Keratinocyte (primary cell): ENCODE measurements around the gene ABCD3. TPM values are rescaled to one million over a fixed set of nuclear protein-coding genes. Genes with fewer than 3 reads are reported as not detected.

ENCODE experiments used
- DNase-seq: peaks from one replicate; pipeline ENCODE4 v3.0.0-alpha.2; 2011; ENCODE audit warnings: low read depth, missing footprints, low spot score
- FAIRE-seq: peaks from 2 replicates; lab custom pipeline; 2011; peaks lifted over from hg19 to GRCh38; lab: Jason Lieb, UNC
- H2AFZ ChIP-seq: 2 replicates; pipeline ENCODE4 v1.6.0; 2012; ENCODE audit warnings: low read length, control low read depth, inconsistent platforms; ENCODE audit not compliant: control insufficient read depth
- H3K27ac ChIP-seq: 2 replicates; pipeline ENCODE4 v1.5.1; 2011; ENCODE audit warnings: low read length; ENCODE audit not compliant: control insufficient read depth, insufficient read depth
- H3K27me3 ChIP-seq: 3 replicates; pipeline ENCODE4 v1.6.0; 2011; ENCODE audit warnings: low read length; ENCODE audit not compliant: control insufficient read depth, insufficient read depth; ENCODE audit errors: extremely low read depth
- H3K36me3 ChIP-seq, 2 experiments: 2 replicates in 1 of 2; 3 replicates in 1 of 2; pipeline ENCODE4 v1.5.1; 2011; ENCODE audit warnings: low read length in 2 of 2, mild to moderate bottlenecking in 1 of 2; ENCODE audit not compliant: control insufficient read depth in 2 of 2, insufficient read depth in 2 of 2; ENCODE audit errors: extremely low read depth in 1 of 2
- H3K4me1 ChIP-seq: 3 replicates; pipeline ENCODE4 v1.5.1; 2011; ENCODE audit warnings: low read length; ENCODE audit not compliant: control insufficient read depth, insufficient read depth; ENCODE audit errors: extremely low read depth
- H3K4me2 ChIP-seq: 3 replicates; pipeline ENCODE4 v1.6.0; 2011; ENCODE audit warnings: low read depth, low read length; ENCODE audit not compliant: control insufficient read depth, insufficient read depth; ENCODE audit errors: extremely low read depth
- H3K4me3 ChIP-seq, 3 experiments: fragments of 200-600 bp in 1 of 3; sonication (generic) in 1 of 3; 2 replicates in 2 of 3; 3 replicates in 1 of 3; pipeline ENCODE4 v1.5.1; 2011 to 2016; ENCODE audit warnings: low read length in 3 of 3, mild to moderate bottlenecking in 3 of 3, control low read depth in 2 of 3, inconsistent platforms in 1 of 3, low read depth in 1 of 3, mixed read lengths in 1 of 3, mixed run types in 1 of 3, moderate library complexity in 1 of 3; ENCODE audit not compliant: control insufficient read depth in 2 of 3, insufficient read depth in 2 of 3; ENCODE audit errors: extremely low read depth in 1 of 3
- H3K79me2 ChIP-seq: 2 replicates; pipeline ENCODE4 v1.6.0; 2012; ENCODE audit warnings: low read length; ENCODE audit not compliant: control insufficient read depth, insufficient read depth
- H3K9ac ChIP-seq: 3 replicates; pipeline ENCODE4 v1.6.0; 2011; ENCODE audit warnings: low read length; ENCODE audit not compliant: control insufficient read depth, insufficient read depth; ENCODE audit errors: extremely low read depth
- H3K9me1 ChIP-seq: 3 replicates; pipeline ENCODE4 v1.6.0; 2011; ENCODE audit warnings: low read length; ENCODE audit not compliant: control insufficient read depth, insufficient read depth; ENCODE audit errors: extremely low read depth
- H3K9me3 ChIP-seq: 2 replicates; pipeline ENCODE4 v1.5.1; 2012; ENCODE audit warnings: low read depth, low read length; ENCODE audit not compliant: control insufficient read depth
- H4K20me1 ChIP-seq: 3 replicates; pipeline ENCODE4 v1.6.0; 2011; ENCODE audit warnings: low read length; ENCODE audit not compliant: control insufficient read depth, insufficient read depth; ENCODE audit errors: extremely low read depth
- CTCF ChIP-seq, 3 experiments: IDR thresholded peaks in 1 of 3; conservative IDR thresholded peaks in 1 of 3; optimal IDR thresholded peaks in 1 of 3; 2 replicates in 2 of 3; 3 replicates in 1 of 3; pipeline versions ENCODE3 to v1.5.1; 2011; ENCODE audit warnings: low read length in 3 of 3, mild to moderate bottlenecking in 3 of 3, moderate library complexity in 2 of 3, control low read depth in 1 of 3, inconsistent platforms in 1 of 3; ENCODE audit not compliant: insufficient read depth in 2 of 3; ENCODE audit errors: extremely low read depth in 1 of 3
- EZH2 ChIP-seq: IDR thresholded peaks from one replicate; pipeline ENCODE4 v1.6.1; 2012; ENCODE audit warnings: inconsistent platforms, mild to moderate bottlenecking, low read length, moderate library complexity
- dilution Hi-C: fragments of 300-500 bp; cut with MboI; formaldehyde crosslinking; loops from one replicate; pipeline ENCODE4 v1.7.0; 2020; ENCODE audit warnings: low sequenced_read_pairs; ENCODE audit not compliant: extremely low pct_ligation_motif_present
- polyA plus RNA-seq, 5 experiments: library from polyadenylated mRNA; depleted of rRNA in 3 of 5; stranded (reverse) in 3 of 5; stranded (forward) in 1 of 5; unstranded in 1 of 5; fragments of >200 nt; gene quantifications; 1 replicate in 1 of 5; 2 replicates in 3 of 5; 3 replicates in 1 of 5; pipeline versions ENCODE4 v1.2.1 to v1.2.3, GENCODE V29; 2011 to 2012; ENCODE audit warnings: missing spikeins in 2 of 5, low read depth in 1 of 5, low replicate concordance in 1 of 5

ABCD3 gene
- polyA plus RNA-seq, 1 donor (not counting 4 experiments of a cell fraction or from before 2014, with no cell fraction given), result 34.9 TPM

DNA sequence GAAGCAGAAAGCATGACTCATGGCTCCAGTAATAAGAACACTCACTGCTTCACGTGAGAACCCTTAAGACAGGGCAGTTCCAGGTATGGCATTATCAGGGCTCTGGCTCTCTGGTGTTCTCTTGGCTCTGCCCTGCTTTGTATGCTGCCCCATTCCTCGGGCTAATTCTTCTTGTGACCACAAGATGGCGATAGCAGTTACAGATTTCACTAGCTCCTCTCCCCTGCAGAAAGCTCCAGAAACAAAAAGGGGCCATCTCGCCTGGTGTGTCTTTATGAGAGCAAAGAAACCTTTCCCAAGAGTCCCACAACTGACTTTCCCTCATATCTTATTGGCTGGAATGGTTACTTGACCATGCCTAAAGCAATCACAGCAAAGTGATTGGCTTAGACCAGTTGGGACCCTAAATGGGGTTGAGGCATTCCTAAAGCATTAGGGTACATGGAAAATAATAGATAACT, 63.3 kb downstream of the ABCD3 start:
- dilution Hi-C loops, result no loop called here
- Histone ChIP-seq H3K79me2 (no peaks in the 10 kb centered on the region), H3K9me3 (no peaks in the 10 kb centered on the region), H3K9ac (no peak overlapping the region), H3K27ac (no peak overlapping the region), H3K4me2 (no peak overlapping the region), H3K4me3 (no peak overlapping the region), H3K36me3 (peaks cover 0 to 3% of the 10 kb centered on the region in 2 experiments), H4K20me1 (no peaks in the 10 kb centered on the region), H2AFZ (no peak overlapping the region), H3K4me1 (no peaks in the 10 kb centered on the region), H3K27me3 (no peaks in the 10 kb centered on the region), H3K9me1 (no peaks in the 10 kb centered on the region)
- TF ChIP-seq CTCF (optimal IDR thresholded peaks at IDR 0.05 in 1 of 3, IDR thresholded peaks at IDR 0.05 in 1 of 3, conservative IDR thresholded peaks at IDR 0.05 in 1 of 3; ENCODE audit: extremely low read depth in 1 of 3, insufficient read depth in 2 of 3, low read length in 3 of 3) (peak; percentile 78 to 88 (median 85)), EZH2 (no peak)
- FAIRE-seq (peak; percentile 91), DNase-seq (peak; percentile 64)

GRCh38 chr1:94486990-94487389, 68.8 kb downstream of the ABCD3 start:
- dilution Hi-C loops, result no loop called here
- H3K36me3 ChIP-seq, result peaks cover 0 to 3% of the 10 kb centered on the region in 2 experiments
- H4K20me1 ChIP-seq, result no peaks in the 10 kb centered on the region
- TF ChIP-seq CTCF (optimal IDR thresholded peaks at IDR 0.05 in 1 of 3, IDR thresholded peaks at IDR 0.05 in 1 of 3, conservative IDR thresholded peaks at IDR 0.05 in 1 of 3; ENCODE audit: extremely low read depth in 1 of 3, insufficient read depth in 2 of 3, low read length in 3 of 3), result no peak
- TF ChIP-seq EZH2, result no peak
- no peak overlapping the region for H3K27ac ChIP-seq
- no peak overlapping the region for H3K4me2 ChIP-seq
- no peak overlapping the region for H2AFZ ChIP-seq
- no peaks in the 10 kb centered on the region for H3K4me1 ChIP-seq
- no peak overlapping the region for H3K4me3 ChIP-seq
- H3K9ac ChIP-seq, result no peak overlapping the region
- H3K9me3 ChIP-seq, result no peaks in the 10 kb centered on the region
- H3K9me1 ChIP-seq, result no peaks in the 10 kb centered on the region
- no peaks in the 10 kb centered on the region for H3K27me3 ChIP-seq
- H3K79me2 ChIP-seq, result no peaks in the 10 kb centered on the region
- DNase-seq (no peak), FAIRE-seq (no peak)
